ENCODE data around the gene JAK2.

DNA sequence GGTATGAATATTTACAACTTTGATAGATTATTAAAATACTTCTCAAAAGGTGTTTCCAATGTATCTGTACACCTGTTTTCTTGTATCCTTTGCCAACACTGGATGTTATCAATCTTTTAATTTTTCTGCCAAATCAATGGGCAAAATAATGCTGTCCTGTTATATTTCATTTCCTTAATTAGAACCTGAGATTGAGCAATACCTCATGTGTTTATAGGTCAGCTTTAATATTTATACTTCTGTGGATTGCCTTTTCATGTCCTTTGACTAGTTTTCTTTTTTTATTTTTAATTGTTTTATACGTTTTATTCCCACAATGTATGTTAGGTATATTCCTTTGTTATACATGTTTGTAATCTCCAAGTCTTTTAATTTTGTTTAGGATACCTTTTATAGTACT lies 77.6 kb downstream of the JAK2 start:
- TF ChIP-seq MYC (IDR thresholded peaks at IDR 0.05; ENCODE audit: low read depth, low read length) (no peak), POLR2A (IDR thresholded peaks at IDR 0.05; ENCODE audit: low read depth, low read length) (no peak), POLR2AphosphoS5 (IDR thresholded peaks at IDR 0.05; ENCODE audit: insufficient read depth, low read depth, low read length) (no peak)
- TF ChIP-seq, protein P1, sequence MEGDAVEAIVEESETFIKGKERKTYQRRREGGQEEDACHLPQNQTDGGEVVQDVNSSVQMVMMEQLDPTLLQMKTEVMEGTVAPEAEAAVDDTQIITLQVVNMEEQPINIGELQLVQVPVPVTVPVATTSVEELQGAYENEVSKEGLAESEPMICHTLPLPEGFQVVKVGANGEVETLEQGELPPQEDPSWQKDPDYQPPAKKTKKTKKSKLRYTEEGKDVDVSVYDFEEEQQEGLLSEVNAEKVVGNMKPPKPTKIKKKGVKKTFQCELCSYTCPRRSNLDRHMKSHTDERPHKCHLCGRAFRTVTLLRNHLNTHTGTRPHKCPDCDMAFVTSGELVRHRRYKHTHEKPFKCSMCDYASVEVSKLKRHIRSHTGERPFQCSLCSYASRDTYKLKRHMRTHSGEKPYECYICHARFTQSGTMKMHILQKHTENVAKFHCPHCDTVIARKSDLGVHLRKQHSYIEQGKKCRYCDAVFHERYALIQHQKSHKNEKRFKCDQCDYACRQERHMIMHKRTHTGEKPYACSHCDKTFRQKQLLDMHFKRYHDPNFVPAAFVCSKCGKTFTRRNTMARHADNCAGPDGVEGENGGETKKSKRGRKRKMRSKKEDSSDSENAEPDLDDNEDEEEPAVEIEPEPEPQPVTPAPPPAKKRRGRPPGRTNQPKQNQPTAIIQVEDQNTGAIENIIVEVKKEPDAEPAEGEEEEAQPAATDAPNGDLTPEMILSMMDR (IDR thresholded peaks at IDR 0.05; ENCODE audit: extremely low read depth in 1 of 2, insufficient read depth in 1 of 2, low read depth in 1 of 2, low read length in 2 of 2) = no peak
